Panc1 (cell line): ENCODE results near the gene AGMAT. TPM values are rescaled to one million over a fixed set of nuclear protein-coding genes. Genes with fewer than 3 reads are reported as not detected.

Source experiments
- ATAC-seq: fragments of 200-7000 bp; cut with Tn5 transposase; 2 replicates; pipeline ENCODE4 v1.9.1; 2020; ENCODE audit warnings: mild to moderate bottlenecking, moderate library complexity
- BruUV-seq: library from RNA; stranded (reverse); fragments of 400-500 nt; replicated peaks from 2 replicates; lab custom pipeline; 2021; lab: Mats Ljungman, UMichigan
- CTCF ChIA-PET: fragments of 300-600 bp; sonication (Branson Sonifier 250); formaldehyde crosslinking; loops from one replicate; lab custom pipeline; 2022; ENCODE audit warnings: antibody characterized with exemption; lab: Charles Lee
- POLR2A ChIA-PET: fragments of 300-600 bp; sonication (Branson Sonifier 250); formaldehyde crosslinking; loops from one replicate; lab custom pipeline; 2022; ENCODE audit warnings: antibody characterized with exemption; lab: Charles Lee
- DNase-seq: peaks from one replicate; pipeline ENCODE4 v3.0.0-alpha.2; 2010; ENCODE audit warnings: low read depth, low spot score
- H3K27ac ChIP-seq: 2 replicates; pipeline ENCODE4 v1.5.1; 2011; ENCODE audit warnings: mild to moderate bottlenecking, low read length, inconsistent platforms
- H3K27me3 ChIP-seq: fragments of 200-500 bp; sonication (Bioruptor generic); 2 replicates; pipeline ENCODE4 v1.6.0; 2014; ENCODE audit warnings: low read length, inconsistent platforms; ENCODE audit not compliant: control insufficient read depth, insufficient read depth
- H3K36me3 ChIP-seq: fragments of 200-500 bp; sonication (Bioruptor generic); 2 replicates; pipeline ENCODE4 v1.5.1; 2014; ENCODE audit warnings: inconsistent platforms, mild to moderate bottlenecking, low read length, moderate library complexity; ENCODE audit not compliant: control insufficient read depth, insufficient read depth
- H3K4me1 ChIP-seq: 2 replicates; pipeline ENCODE4 v1.5.1; 2011; ENCODE audit warnings: inconsistent platforms, mild to moderate bottlenecking, low read length, moderate library complexity; ENCODE audit not compliant: control insufficient read depth, insufficient read depth
- H3K4me3 ChIP-seq, 2 experiments: 2 replicates each; pipeline ENCODE4 v1.5.1; 2011 to 2012; ENCODE audit warnings: low read depth in 2 of 2, low read length in 2 of 2, mild to moderate bottlenecking in 2 of 2, inconsistent platforms in 1 of 2, moderate library complexity in 1 of 2
- H3K9me3 ChIP-seq: fragments of 200-500 bp; sonication (Bioruptor generic); 2 replicates; pipeline ENCODE4 v1.5.1; 2014; ENCODE audit warnings: low read depth, mild to moderate bottlenecking, inconsistent platforms, low read length, moderate library complexity; ENCODE audit not compliant: control insufficient read depth, insufficient read depth
- POLR2AphosphoS5 ChIP-seq: IDR thresholded peaks from 2 replicates; pipeline ENCODE4 v1.6.1; 2012; ENCODE audit warnings: mild to moderate bottlenecking, low read depth, low read length, moderate library complexity
- SIN3A ChIP-seq: IDR thresholded peaks from 2 replicates; pipeline ENCODE4 v1.6.1; 2012; ENCODE audit warnings: low read depth, mild to moderate bottlenecking, low read length, moderate library complexity, borderline replicate concordance; ENCODE audit not compliant: insufficient read depth
- TCF7L2 ChIP-seq: IDR thresholded peaks from 2 replicates; pipeline ENCODE4 v1.6.1; 2011; ENCODE audit warnings: mild to moderate bottlenecking, low read depth, low read length, inconsistent platforms
- in situ Hi-C: cut with HindIII; loops from 2 replicates; pipeline ENCODE4 v1.10.0; 2016; ENCODE audit warnings: low sequenced_read_pairs, low pct_unique_long_range_greater_than_20kb
- intact Hi-C: fragments of 100-400 bp; cut with micrococcal nuclease; formaldehyde crosslinking; loops from one replicate; pipeline ENCODE4 v1.10.0; 2022; ENCODE audit not compliant: unreplicated experiment
- total RNA-seq: library from RNA; stranded (reverse); gene quantifications from one replicate; pipeline ENCODE4 v1.2.1, GENCODE V29; 2021; ENCODE audit not compliant: unreplicated experiment
- TF ChIP-seq, protein P1 (sequence below): fragments of 450-650 bp; IDR thresholded peaks from 2 replicates; pipeline ENCODE4 v1.5.1; 2017; ENCODE audit warnings: mild to moderate bottlenecking
- TF ChIP-seq, protein P2 (sequence below), 2 experiments: IDR thresholded peaks; 2 replicates each; pipeline ENCODE4 v1.6.1; 2011 to 2012; ENCODE audit warnings: low read depth in 2 of 2, control low read depth in 1 of 2, low read length in 1 of 2, mild to moderate bottlenecking in 1 of 2, moderate library complexity in 1 of 2; ENCODE audit not compliant: insufficient read depth in 1 of 2

The AGMAT gene
- total RNA-seq, 1 experiment from 2014 or later, result 3.1 TPM

DNA sequence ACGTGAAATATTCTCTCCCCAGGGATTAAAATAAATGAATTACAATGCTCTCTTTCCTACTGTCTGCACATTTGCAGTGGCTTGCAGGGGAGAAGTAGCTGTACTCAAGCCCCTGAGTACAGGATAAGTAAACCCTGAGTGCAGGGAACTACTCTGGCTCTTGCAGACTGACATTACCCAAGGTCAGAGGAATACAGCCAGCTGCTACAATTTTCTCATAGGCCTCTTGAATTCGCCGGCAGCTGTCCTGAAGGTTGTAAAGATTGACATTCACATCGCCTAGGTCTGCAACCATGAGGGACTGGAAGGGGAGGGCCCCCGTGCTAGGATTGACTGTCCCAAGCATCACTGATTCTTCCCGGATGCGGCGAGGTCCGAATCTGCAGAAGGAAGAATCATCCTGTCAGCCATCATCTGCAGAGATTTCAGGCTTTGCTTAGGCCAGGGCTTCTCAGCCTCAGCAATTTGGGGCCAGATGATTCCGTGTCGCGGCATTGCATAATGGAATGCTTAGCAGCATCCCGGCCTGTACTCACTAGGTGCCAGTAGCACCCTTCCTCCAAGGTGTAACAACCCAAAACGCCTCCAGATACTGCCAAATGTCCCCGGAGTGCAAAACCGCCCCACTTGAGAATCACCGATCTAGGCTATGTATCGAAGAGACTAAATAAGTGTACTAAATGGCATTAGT is 1.7 kb downstream of the AGMAT start:
- no peaks in the 10 kb centered on the region for H3K4me1 ChIP-seq
- no TSS peak for BruUV-seq
- no peak overlapping the region for H3K27ac ChIP-seq
- in situ Hi-C loops (no loop called here), intact Hi-C loops (no loop called here)
- no peaks in the 10 kb centered on the region for H3K9me3 ChIP-seq
- no peak for DNase-seq
- no peaks in the 10 kb centered on the region for H3K36me3 ChIP-seq
- ATAC-seq, result no peak
- H3K4me3 ChIP-seq, result no peak overlapping the region
- TF ChIP-seq SIN3A (no peak), POLR2AphosphoS5 (no peak), TCF7L2 (no peak)
- TF ChIP-seq, protein P1, sequence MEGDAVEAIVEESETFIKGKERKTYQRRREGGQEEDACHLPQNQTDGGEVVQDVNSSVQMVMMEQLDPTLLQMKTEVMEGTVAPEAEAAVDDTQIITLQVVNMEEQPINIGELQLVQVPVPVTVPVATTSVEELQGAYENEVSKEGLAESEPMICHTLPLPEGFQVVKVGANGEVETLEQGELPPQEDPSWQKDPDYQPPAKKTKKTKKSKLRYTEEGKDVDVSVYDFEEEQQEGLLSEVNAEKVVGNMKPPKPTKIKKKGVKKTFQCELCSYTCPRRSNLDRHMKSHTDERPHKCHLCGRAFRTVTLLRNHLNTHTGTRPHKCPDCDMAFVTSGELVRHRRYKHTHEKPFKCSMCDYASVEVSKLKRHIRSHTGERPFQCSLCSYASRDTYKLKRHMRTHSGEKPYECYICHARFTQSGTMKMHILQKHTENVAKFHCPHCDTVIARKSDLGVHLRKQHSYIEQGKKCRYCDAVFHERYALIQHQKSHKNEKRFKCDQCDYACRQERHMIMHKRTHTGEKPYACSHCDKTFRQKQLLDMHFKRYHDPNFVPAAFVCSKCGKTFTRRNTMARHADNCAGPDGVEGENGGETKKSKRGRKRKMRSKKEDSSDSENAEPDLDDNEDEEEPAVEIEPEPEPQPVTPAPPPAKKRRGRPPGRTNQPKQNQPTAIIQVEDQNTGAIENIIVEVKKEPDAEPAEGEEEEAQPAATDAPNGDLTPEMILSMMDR, result no peak
- TF ChIP-seq, protein P2, sequence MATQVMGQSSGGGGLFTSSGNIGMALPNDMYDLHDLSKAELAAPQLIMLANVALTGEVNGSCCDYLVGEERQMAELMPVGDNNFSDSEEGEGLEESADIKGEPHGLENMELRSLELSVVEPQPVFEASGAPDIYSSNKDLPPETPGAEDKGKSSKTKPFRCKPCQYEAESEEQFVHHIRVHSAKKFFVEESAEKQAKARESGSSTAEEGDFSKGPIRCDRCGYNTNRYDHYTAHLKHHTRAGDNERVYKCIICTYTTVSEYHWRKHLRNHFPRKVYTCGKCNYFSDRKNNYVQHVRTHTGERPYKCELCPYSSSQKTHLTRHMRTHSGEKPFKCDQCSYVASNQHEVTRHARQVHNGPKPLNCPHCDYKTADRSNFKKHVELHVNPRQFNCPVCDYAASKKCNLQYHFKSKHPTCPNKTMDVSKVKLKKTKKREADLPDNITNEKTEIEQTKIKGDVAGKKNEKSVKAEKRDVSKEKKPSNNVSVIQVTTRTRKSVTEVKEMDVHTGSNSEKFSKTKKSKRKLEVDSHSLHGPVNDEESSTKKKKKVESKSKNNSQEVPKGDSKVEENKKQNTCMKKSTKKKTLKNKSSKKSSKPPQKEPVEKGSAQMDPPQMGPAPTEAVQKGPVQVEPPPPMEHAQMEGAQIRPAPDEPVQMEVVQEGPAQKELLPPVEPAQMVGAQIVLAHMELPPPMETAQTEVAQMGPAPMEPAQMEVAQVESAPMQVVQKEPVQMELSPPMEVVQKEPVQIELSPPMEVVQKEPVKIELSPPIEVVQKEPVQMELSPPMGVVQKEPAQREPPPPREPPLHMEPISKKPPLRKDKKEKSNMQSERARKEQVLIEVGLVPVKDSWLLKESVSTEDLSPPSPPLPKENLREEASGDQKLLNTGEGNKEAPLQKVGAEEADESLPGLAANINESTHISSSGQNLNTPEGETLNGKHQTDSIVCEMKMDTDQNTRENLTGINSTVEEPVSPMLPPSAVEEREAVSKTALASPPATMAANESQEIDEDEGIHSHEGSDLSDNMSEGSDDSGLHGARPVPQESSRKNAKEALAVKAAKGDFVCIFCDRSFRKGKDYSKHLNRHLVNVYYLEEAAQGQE (IDR thresholded peaks at IDR 0.05; ENCODE audit: insufficient read depth in 1 of 2, low read depth in 2 of 2, low read length in 1 of 2), result no peak
- H3K27me3 ChIP-seq, result no peaks in the 10 kb centered on the region
- POLR2A ChIA-PET, result interaction anchor here (0.5 to 0.6 kb wide), 2 partner anchors 8 to 13 kb away, joined by 6 to 7 read pairs; no protein-coding TSS in a partner anchor
- CTCF ChIA-PET, result no interaction called here

DNA sequence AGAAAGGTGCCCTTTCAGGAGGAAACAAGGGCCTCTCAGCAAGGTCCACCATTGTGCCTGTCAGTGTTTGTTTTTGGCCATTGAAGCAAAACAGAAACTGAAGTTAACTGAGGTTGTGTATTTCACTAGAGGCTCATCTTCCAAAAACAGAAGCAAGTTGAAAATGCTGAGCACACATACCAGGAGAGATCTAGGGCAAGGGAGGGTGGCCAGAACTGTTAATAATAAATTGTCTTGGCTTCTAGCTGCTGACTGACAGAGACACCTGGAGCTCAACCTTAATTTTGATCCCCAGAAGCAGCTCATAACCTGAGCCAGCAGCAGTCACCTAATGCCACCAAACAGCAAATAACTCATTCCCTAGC is 5.2 kb downstream of the AGMAT start:
- Histone ChIP-seq H3K36me3 (no peaks in the 10 kb centered on the region), H3K27ac (no peak overlapping the region), H3K4me3 (no peak overlapping the region), H3K27me3 (no peaks in the 10 kb centered on the region), H3K4me1 (no peaks in the 10 kb centered on the region), H3K9me3 (no peaks in the 10 kb centered on the region)
- intact Hi-C loops, result no loop called here
- BruUV-seq, result no TSS peak
- DNase-seq (no peak), ATAC-seq (no peak)
- in situ Hi-C loops, result no loop called here
- POLR2A ChIA-PET, result interaction anchor here (0.5 kb wide), 1 partner anchor 17 kb away, joined by 3 read pairs; no protein-coding TSS in a partner anchor
- CTCF ChIA-PET, result no interaction called here
- TF ChIP-seq, protein P1, result no peak
- no peak for TF ChIP-seq SIN3A
